Measurements from ENCODE around the gene TBC1D9.

- TF ChIP-seq POLR2A (IDR thresholded peaks at IDR 0.05; ENCODE audit: low read depth, low read length), result no peak
- TF ChIP-seq TAF1 (IDR thresholded peaks at IDR 0.05; ENCODE audit: borderline replicate concordance, low read depth, low read length), result no peak
These were observed 153.5 kb downstream of the TBC1D9 start for GRCh38 chr4:140602714-140603113.
